HepG2 (cell line): ENCODE data around the gene TTC6. TPM values are rescaled to one million over a fixed set of nuclear protein-coding genes. Genes with fewer than 3 reads are reported as not detected.

Source experiments
- ARID5B ChIP-seq: IDR thresholded peaks from 2 replicates; pipeline ENCODE4 v1.4.0; 2020; ENCODE audit warnings: mild to moderate bottlenecking, missing genetic modification reagents
- BHLHE40 ChIP-seq: IDR thresholded peaks from 2 replicates; pipeline ENCODE4 v1.6.1; 2011; ENCODE audit warnings: low read length, improper control_type of control experiment
- MED8 ChIP-seq: sonication (generic); formaldehyde crosslinking; IDR thresholded peaks from 2 replicates; pipeline ENCODE4 v1.8.1; 2023; ENCODE audit warnings: mild to moderate bottlenecking, missing genetic modification reagents; ENCODE audit not compliant: insufficient replicate concordance
- NR2C2 ChIP-seq: sonication (generic); formaldehyde crosslinking; IDR thresholded peaks from 2 replicates; pipeline ENCODE4 v1.4.0; 2020; ENCODE audit warnings: missing genetic modification reagents, mild to moderate bottlenecking, moderate library complexity, borderline replicate concordance
- RFX5 ChIP-seq: IDR thresholded peaks from 2 replicates; pipeline ENCODE4 v1.6.1; 2011; ENCODE audit warnings: low read depth, low read length, improper control_type of control experiment
- TBX3 ChIP-seq: fragments of 450-650 bp; IDR thresholded peaks from 2 replicates; pipeline ENCODE4 v1.6.1; 2017; ENCODE audit warnings: antibody characterized with exemption, mild to moderate bottlenecking, inconsistent platforms, borderline replicate concordance
- YY1 ChIP-seq: IDR thresholded peaks from 2 replicates; pipeline ENCODE4 v1.6.1; 2011; ENCODE audit warnings: low read length, low read depth, moderate library complexity, mild to moderate bottlenecking; ENCODE audit not compliant: insufficient read depth, insufficient replicate concordance
- ZBTB39 ChIP-seq: sonication (generic); formaldehyde crosslinking; IDR thresholded peaks from 2 replicates; pipeline ENCODE4 v1.5.0; 2020; ENCODE audit warnings: missing genetic modification reagents
- ZFX ChIP-seq: sonication (generic); formaldehyde crosslinking; IDR thresholded peaks from 2 replicates; pipeline ENCODE4 v1.4.0; 2020; ENCODE audit warnings: mild to moderate bottlenecking, low read depth, missing genetic modification reagents, moderate library complexity
- ZNF280B ChIP-seq: sonication (generic); formaldehyde crosslinking; IDR thresholded peaks from 2 replicates; pipeline ENCODE4 v1.5.0; 2020; ENCODE audit warnings: missing genetic modification reagents, mild to moderate bottlenecking, borderline replicate concordance
- ZNF333 ChIP-seq: sonication (generic); formaldehyde crosslinking; IDR thresholded peaks from 2 replicates; pipeline ENCODE4 v1.4.0; 2020; ENCODE audit warnings: mild to moderate bottlenecking, missing genetic modification reagents, borderline replicate concordance
- ZNF780A ChIP-seq: sonication (generic); formaldehyde crosslinking; IDR thresholded peaks from 2 replicates; pipeline ENCODE4 v1.8.0; 2022; ENCODE audit warnings: mild to moderate bottlenecking, missing genetic modification reagents, moderate library complexity
- ZUFSP ChIP-seq: sonication (generic); formaldehyde crosslinking; IDR thresholded peaks from 2 replicates; pipeline ENCODE4 v1.9.0; 2021; ENCODE audit warnings: missing genetic modification reagents, mild to moderate bottlenecking, borderline replicate concordance
- polyA plus RNA-seq, 8 experiments: library from polyadenylated mRNA; depleted of rRNA in 3 of 8; stranded (reverse) in 7 of 8; unstranded in 1 of 8; fragments of >200 nt; fragmentation: Illumina TruSeq in 4 of 8; extraction: Trizol in 4 of 8; gene quantifications; 2 replicates each; pipeline versions ENCODE4 v1.2.1 to v1.2.3, GENCODE V29; 2011 to 2016; ENCODE audit warnings: low read depth in 4 of 8, missing spikeins in 1 of 8, mixed read lengths in 1 of 8; ENCODE audit not compliant: insufficient read depth in 1 of 8
- total RNA-seq, 5 experiments: library from RNA; depleted of rRNA; stranded (reverse); fragments of >200 nt; fragmentation: Illumina TruSeq; extraction: Trizol; gene quantifications; 2 replicates each; pipeline ENCODE4 v1.2.3, GENCODE V29; 2016; ENCODE audit warnings: low read depth in 1 of 5

TTC6 gene
- total and polyA plus RNA-seq, 2 of the 13 experiments (the other 11 are each of a cell fraction or from before 2014, with no cell fraction given) = 9.3 to 27.4 TPM

GRCh38 chr14:37595809-37596621 is 586 bp downstream of the TTC6 start (continued):
- TF ChIP-seq ZBTB39 (CRISPR knock-in tag) = peak; percentile 95; the same call in 1 of the 2 replicates
- peak; percentile 97 for TF ChIP-seq RFX5
- TF ChIP-seq ZNF333 (CRISPR knock-in tag) = peak; percentile 44; the same call in 1 of the 2 replicates
- peak; percentile 97 for TF ChIP-seq ZNF280B (CRISPR knock-in tag)
- peak; percentile 93 for TF ChIP-seq NR2C2 (CRISPR knock-in tag)
- TF ChIP-seq ZFX (CRISPR knock-in tag) = peak; percentile 92
- TF ChIP-seq ZUFSP (CRISPR knock-in tag) = no peak
- TF ChIP-seq MED8 (CRISPR knock-in tag) = peak; percentile 87
- TF ChIP-seq TBX3 = no peak
- no peak; the same call in 1 of the 2 replicates for TF ChIP-seq BHLHE40
- TF ChIP-seq ZNF780A (CRISPR knock-in tag) = no peak
- peak; percentile 87 for TF ChIP-seq ARID5B
- TF ChIP-seq YY1 = peak; percentile 80
